Measurements from ENCODE around the gene LHX3. TPM values are rescaled to one million over a fixed set of nuclear protein-coding genes. Genes with fewer than 3 reads are reported as not detected.

LHX3 gene
- total RNA-seq, 1 experiment from 2014 or later: 0.22 TPM

DNA sequence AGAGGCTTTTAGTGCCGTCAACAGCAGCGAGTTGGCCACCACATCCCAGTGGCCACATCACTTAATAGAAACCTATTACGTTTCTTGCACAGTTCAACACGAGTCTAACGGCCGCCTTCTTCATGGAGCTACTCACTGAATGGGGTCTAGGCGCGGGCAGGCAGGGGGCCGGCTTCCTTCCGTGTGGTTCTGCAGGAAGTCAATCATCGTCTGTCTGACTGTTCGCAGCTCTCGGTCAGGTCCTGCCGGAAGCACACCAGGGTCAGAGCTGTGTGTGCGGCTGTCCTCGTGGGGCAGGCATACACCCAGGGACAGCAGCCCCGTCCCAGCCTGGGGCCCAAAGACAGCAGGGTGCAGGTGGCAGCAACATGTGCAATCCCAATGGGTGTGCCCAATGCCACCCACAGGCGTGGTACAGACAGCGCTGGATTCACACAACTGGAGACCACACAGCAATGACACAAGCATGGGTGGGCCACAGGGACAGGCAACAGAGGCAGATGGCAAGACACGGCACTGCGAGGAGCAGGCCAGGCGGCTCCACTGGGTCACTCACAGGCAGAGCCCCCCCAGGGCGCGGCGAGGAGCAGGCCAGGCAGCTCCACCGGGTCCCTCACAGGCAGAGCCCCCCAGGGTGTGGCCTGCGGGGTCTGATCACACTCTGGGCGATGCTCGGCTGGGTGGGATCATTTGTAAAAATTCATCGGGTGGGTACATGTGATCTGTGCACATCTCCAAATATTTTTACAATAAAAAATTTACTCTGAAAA lies 19.1 kb upstream of the LHX3 start:
- 0 out of 2 replicates have a peak, but pooled peaks cover 3% of the 10 kb centered on the region for H3K36me3 ChIP-seq (ENCODE audit: low read depth)
- ChIA-PET POLR2A (ENCODE audit: unreplicated experiment) (interaction anchor here (0.7 kb wide), 1 partner anchor 58 kb away, joined by 3 read pairs; no protein-coding TSS in a partner anchor), CTCF (no interaction called here)
- peaks cover 31% of the 10 kb centered on the region for H3F3A ChIP-seq (ENCODE audit: insufficient read depth, low read depth)
- H3K27me3 ChIP-seq (ENCODE audit: insufficient read depth, low read depth): no peaks in the 10 kb centered on the region
- no TSS peak for BruUV-seq (replicated peaks)
- H3K9me3 ChIP-seq (ENCODE audit: insufficient read depth, low read depth): no peaks in the 10 kb centered on the region
- peaks cover 33% of the 10 kb centered on the region for H3K79me2 ChIP-seq (ENCODE audit: low read depth)
- no peak overlapping the region for H2AFZ ChIP-seq
- no peaks in the 10 kb centered on the region for H3K9me2 ChIP-seq (ENCODE audit: insufficient read depth)
- intact Hi-C loops (cut with micrococcal nuclease; ENCODE audit: unreplicated experiment): no loop called here
- H3K4me1 ChIP-seq (replicated peaks; ENCODE audit: insufficient read depth): peaks cover 32% of the 10 kb centered on the region
- no peak for DNase-seq
- H3K4me2 ChIP-seq: no peak overlapping the region
- H3K4me3 ChIP-seq: no peak overlapping the region
- peaks cover 55% of the 10 kb centered on the region for H4K20me1 ChIP-seq (ENCODE audit: insufficient read depth)
- TF ChIP-seq EZH2 (IDR thresholded peaks at IDR 0.05; ENCODE audit: low read depth): no peak
- TF ChIP-seq, protein P1, sequence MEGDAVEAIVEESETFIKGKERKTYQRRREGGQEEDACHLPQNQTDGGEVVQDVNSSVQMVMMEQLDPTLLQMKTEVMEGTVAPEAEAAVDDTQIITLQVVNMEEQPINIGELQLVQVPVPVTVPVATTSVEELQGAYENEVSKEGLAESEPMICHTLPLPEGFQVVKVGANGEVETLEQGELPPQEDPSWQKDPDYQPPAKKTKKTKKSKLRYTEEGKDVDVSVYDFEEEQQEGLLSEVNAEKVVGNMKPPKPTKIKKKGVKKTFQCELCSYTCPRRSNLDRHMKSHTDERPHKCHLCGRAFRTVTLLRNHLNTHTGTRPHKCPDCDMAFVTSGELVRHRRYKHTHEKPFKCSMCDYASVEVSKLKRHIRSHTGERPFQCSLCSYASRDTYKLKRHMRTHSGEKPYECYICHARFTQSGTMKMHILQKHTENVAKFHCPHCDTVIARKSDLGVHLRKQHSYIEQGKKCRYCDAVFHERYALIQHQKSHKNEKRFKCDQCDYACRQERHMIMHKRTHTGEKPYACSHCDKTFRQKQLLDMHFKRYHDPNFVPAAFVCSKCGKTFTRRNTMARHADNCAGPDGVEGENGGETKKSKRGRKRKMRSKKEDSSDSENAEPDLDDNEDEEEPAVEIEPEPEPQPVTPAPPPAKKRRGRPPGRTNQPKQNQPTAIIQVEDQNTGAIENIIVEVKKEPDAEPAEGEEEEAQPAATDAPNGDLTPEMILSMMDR (conservative IDR thresholded peaks at IDR 0.05): no peak
- no peak overlapping the region for H3K27ac ChIP-seq

DNA sequence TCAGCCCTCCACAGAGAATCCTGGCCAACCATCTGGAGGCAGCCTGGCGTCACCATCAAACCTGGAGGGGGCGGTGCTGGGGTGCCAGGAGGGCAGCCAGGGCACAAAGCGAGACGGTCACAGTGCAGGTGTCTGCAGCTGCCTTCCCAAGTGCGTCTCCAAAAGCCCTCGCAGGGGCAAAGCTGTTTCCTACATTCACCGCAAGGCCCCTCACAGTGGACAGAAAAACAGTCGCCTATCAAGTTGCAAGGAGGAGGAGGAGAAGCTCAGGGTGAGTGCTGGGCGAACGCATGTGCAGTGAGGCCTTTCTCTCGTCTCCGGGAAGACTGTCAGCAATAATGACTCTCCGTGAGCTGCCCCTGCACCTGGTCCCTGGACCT lies 18.0 kb upstream of the LHX3 start:
- POLR2A ChIA-PET (ENCODE audit: unreplicated experiment): no interaction called here
- intact Hi-C loops (cut with micrococcal nuclease; ENCODE audit: unreplicated experiment): no loop called here
- peaks cover 23% of the 10 kb centered on the region for H3K4me1 ChIP-seq (replicated peaks; ENCODE audit: insufficient read depth)
- H3K79me2 ChIP-seq (ENCODE audit: low read depth): peaks cover 33% of the 10 kb centered on the region
- H3K9me3 ChIP-seq (ENCODE audit: insufficient read depth, low read depth): no peaks in the 10 kb centered on the region
- DNase-seq: no peak
- peaks cover 8% of the 10 kb centered on the region; the same call in 1 of the 2 replicates for H3K36me3 ChIP-seq (ENCODE audit: low read depth)
- H3K9me2 ChIP-seq (ENCODE audit: insufficient read depth): no peaks in the 10 kb centered on the region
- no TSS peak for BruUV-seq (replicated peaks)
- no peak overlapping the region for H2AFZ ChIP-seq
- peaks cover 22% of the 10 kb centered on the region for H3F3A ChIP-seq (ENCODE audit: insufficient read depth, low read depth)
- no peak overlapping the region for H3K27ac ChIP-seq
- no peak overlapping the region for H3K4me2 ChIP-seq
- H3K27me3 ChIP-seq (ENCODE audit: insufficient read depth, low read depth): no peaks in the 10 kb centered on the region
- TF ChIP-seq, protein P1 (conservative IDR thresholded peaks at IDR 0.05): no peak
- no peak for TF ChIP-seq EZH2 (IDR thresholded peaks at IDR 0.05; ENCODE audit: low read depth)
- no peak overlapping the region for H3K4me3 ChIP-seq
- CTCF ChIA-PET: no interaction called here
- H4K20me1 ChIP-seq (ENCODE audit: insufficient read depth): peaks cover 55% of the 10 kb centered on the region

DNA sequence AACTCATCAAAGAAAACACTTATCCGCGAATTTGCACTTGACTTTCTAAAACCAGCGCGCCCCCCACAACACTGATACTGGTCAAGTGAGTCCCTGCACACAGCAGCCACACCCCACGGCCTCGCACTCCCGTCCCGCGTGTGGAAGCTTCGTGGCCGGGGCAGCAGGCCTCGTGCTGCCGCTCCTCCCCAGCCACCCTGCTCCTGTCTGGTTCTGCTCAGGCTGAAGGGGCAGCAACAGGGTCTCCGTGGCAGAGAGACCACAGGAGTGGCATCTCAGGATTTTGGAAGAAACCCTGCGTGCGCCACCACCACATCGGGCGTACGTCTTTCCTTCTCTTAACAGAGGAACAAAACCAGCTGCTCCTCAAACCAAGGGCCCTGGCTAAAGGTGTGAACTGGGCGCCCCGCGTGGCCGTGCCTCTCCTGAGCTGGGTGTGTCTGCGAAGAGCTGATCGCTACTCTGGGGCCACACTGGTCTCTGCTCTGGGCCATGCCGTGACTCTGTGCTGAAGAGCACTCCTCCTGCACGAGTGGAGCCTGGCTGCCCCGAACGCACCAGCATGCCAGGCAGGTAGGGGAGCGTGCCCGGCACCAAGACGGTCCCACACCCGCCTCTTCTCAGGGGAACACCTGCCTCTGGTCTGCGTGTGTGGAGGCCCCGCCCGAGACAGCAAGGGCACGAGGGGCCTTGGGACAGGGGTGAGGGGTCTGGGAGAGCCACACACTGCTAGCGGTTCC lies 17.4 kb upstream of the LHX3 start:
- Histone ChIP-seq H4K20me1 (ENCODE audit: insufficient read depth) (peaks cover 51% of the 10 kb centered on the region), H3K36me3 (ENCODE audit: low read depth) (peaks cover 8% of the 10 kb centered on the region; the same call in 1 of the 2 replicates)
- POLR2A ChIA-PET (ENCODE audit: unreplicated experiment): no interaction called here

More for the DNA sequence above, 17.4 kb upstream of the LHX3 start:
- Histone ChIP-seq H3K9me2 (ENCODE audit: insufficient read depth) (no peaks in the 10 kb centered on the region), H3K27me3 (ENCODE audit: insufficient read depth, low read depth) (no peaks in the 10 kb centered on the region), H2AFZ (no peak overlapping the region), H3F3A (ENCODE audit: insufficient read depth, low read depth) (peaks cover 17% of the 10 kb centered on the region), H3K9me3 (ENCODE audit: insufficient read depth, low read depth) (no peaks in the 10 kb centered on the region), H3K27ac (no peak overlapping the region), H3K4me3 (no peak overlapping the region), H3K4me1 (replicated peaks; ENCODE audit: insufficient read depth) (peaks cover 17% of the 10 kb centered on the region), H3K4me2 (no peak overlapping the region), H3K79me2 (ENCODE audit: low read depth) (peaks cover 30% of the 10 kb centered on the region)
- intact Hi-C loops (cut with micrococcal nuclease; ENCODE audit: unreplicated experiment): no loop called here
- no peak for DNase-seq
- no TSS peak for BruUV-seq (replicated peaks)
- TF ChIP-seq, protein P1 (conservative IDR thresholded peaks at IDR 0.05): no peak
- no peak for TF ChIP-seq EZH2 (IDR thresholded peaks at IDR 0.05; ENCODE audit: low read depth)
- CTCF ChIA-PET: no interaction called here

Data from PC-9 (cell line).